Panc1 (cell line): ENCODE results near the gene TBC1D24. TPM values are rescaled to one million over a fixed set of nuclear protein-coding genes. Genes with fewer than 3 reads are reported as not detected.

Experiments
- ATAC-seq: fragments of 200-7000 bp; cut with Tn5 transposase; 2 replicates; pipeline ENCODE4 v1.9.1; 2020; ENCODE audit warnings: mild to moderate bottlenecking, moderate library complexity
- BruUV-seq: library from RNA; stranded (reverse); fragments of 400-500 nt; replicated peaks from 2 replicates; lab custom pipeline; 2021; lab: Mats Ljungman, UMichigan
- CTCF ChIA-PET: fragments of 300-600 bp; sonication (Branson Sonifier 250); formaldehyde crosslinking; loops from one replicate; lab custom pipeline; 2022; ENCODE audit warnings: antibody characterized with exemption; lab: Charles Lee
- POLR2A ChIA-PET: fragments of 300-600 bp; sonication (Branson Sonifier 250); formaldehyde crosslinking; loops from one replicate; lab custom pipeline; 2022; ENCODE audit warnings: antibody characterized with exemption; lab: Charles Lee
- DNase-seq: peaks from one replicate; pipeline ENCODE4 v3.0.0-alpha.2; 2010; ENCODE audit warnings: low read depth, low spot score
- H3K27ac ChIP-seq: 2 replicates; pipeline ENCODE4 v1.5.1; 2011; ENCODE audit warnings: mild to moderate bottlenecking, low read length, inconsistent platforms
- H3K27me3 ChIP-seq: fragments of 200-500 bp; sonication (Bioruptor generic); 2 replicates; pipeline ENCODE4 v1.6.0; 2014; ENCODE audit warnings: low read length, inconsistent platforms; ENCODE audit not compliant: control insufficient read depth, insufficient read depth
- H3K36me3 ChIP-seq: fragments of 200-500 bp; sonication (Bioruptor generic); 2 replicates; pipeline ENCODE4 v1.5.1; 2014; ENCODE audit warnings: inconsistent platforms, mild to moderate bottlenecking, low read length, moderate library complexity; ENCODE audit not compliant: control insufficient read depth, insufficient read depth
- H3K4me1 ChIP-seq: 2 replicates; pipeline ENCODE4 v1.5.1; 2011; ENCODE audit warnings: inconsistent platforms, mild to moderate bottlenecking, low read length, moderate library complexity; ENCODE audit not compliant: control insufficient read depth, insufficient read depth
- H3K4me3 ChIP-seq, 2 experiments: 2 replicates each; pipeline ENCODE4 v1.5.1; 2011 to 2012; ENCODE audit warnings: low read depth in 2 of 2, low read length in 2 of 2, mild to moderate bottlenecking in 2 of 2, inconsistent platforms in 1 of 2, moderate library complexity in 1 of 2
- H3K9me3 ChIP-seq: fragments of 200-500 bp; sonication (Bioruptor generic); 2 replicates; pipeline ENCODE4 v1.5.1; 2014; ENCODE audit warnings: low read depth, mild to moderate bottlenecking, inconsistent platforms, low read length, moderate library complexity; ENCODE audit not compliant: control insufficient read depth, insufficient read depth
- CTCF ChIP-seq: fragments of 450-650 bp; IDR thresholded peaks from 2 replicates; pipeline ENCODE4 v1.5.1; 2017; ENCODE audit warnings: mild to moderate bottlenecking
- POLR2AphosphoS5 ChIP-seq: IDR thresholded peaks from 2 replicates; pipeline ENCODE4 v1.6.1; 2012; ENCODE audit warnings: mild to moderate bottlenecking, low read depth, low read length, moderate library complexity
- REST ChIP-seq, 2 experiments: IDR thresholded peaks; 2 replicates each; pipeline ENCODE4 v1.6.1; 2011 to 2012; ENCODE audit warnings: low read depth in 2 of 2, control low read depth in 1 of 2, low read length in 1 of 2, mild to moderate bottlenecking in 1 of 2, moderate library complexity in 1 of 2; ENCODE audit not compliant: insufficient read depth in 1 of 2
- SIN3A ChIP-seq: IDR thresholded peaks from 2 replicates; pipeline ENCODE4 v1.6.1; 2012; ENCODE audit warnings: low read depth, mild to moderate bottlenecking, low read length, moderate library complexity, borderline replicate concordance; ENCODE audit not compliant: insufficient read depth
- TCF7L2 ChIP-seq: IDR thresholded peaks from 2 replicates; pipeline ENCODE4 v1.6.1; 2011; ENCODE audit warnings: mild to moderate bottlenecking, low read depth, low read length, inconsistent platforms
- in situ Hi-C: cut with HindIII; loops from 2 replicates; pipeline ENCODE4 v1.10.0; 2016; ENCODE audit warnings: low sequenced_read_pairs, low pct_unique_long_range_greater_than_20kb
- intact Hi-C: fragments of 100-400 bp; cut with micrococcal nuclease; formaldehyde crosslinking; loops from one replicate; pipeline ENCODE4 v1.10.0; 2022; ENCODE audit not compliant: unreplicated experiment
- total RNA-seq: library from RNA; stranded (reverse); gene quantifications from one replicate; pipeline ENCODE4 v1.2.1, GENCODE V29; 2021; ENCODE audit not compliant: unreplicated experiment

TBC1D24 gene
- total RNA-seq, 1 experiment from 2014 or later, result 26.7 TPM

- in situ Hi-C loops (no loop called here), intact Hi-C loops (no loop called here)
- H3K36me3 ChIP-seq, result no peaks in the 10 kb centered on the region
- peak overlapping the region; percentile 69 for H3K27ac ChIP-seq
- ChIA-PET CTCF (no interaction called here), POLR2A (no interaction called here)
- no peaks in the 10 kb centered on the region for H3K27me3 ChIP-seq
- peak overlapping the region; percentile 32 to 42 for H3K4me3 ChIP-seq
- BruUV-seq, result no TSS peak
- H3K9me3 ChIP-seq, result no peaks in the 10 kb centered on the region
- DNase-seq, result no peak
- no peak for ATAC-seq
- H3K4me1 ChIP-seq, result peaks cover 35% of the 10 kb centered on the region
- TF ChIP-seq REST (IDR thresholded peaks at IDR 0.05; ENCODE audit: insufficient read depth in 1 of 2, low read depth in 2 of 2, low read length in 1 of 2), result no peak
- no peak; the same call in 1 of the 2 replicates for TF ChIP-seq POLR2AphosphoS5
- TF ChIP-seq CTCF, result no peak
- TF ChIP-seq TCF7L2, result no peak
- TF ChIP-seq SIN3A, result no peak
Observed at GRCh38 chr16:2466667-2467527, 8.0 kb upstream of the TBC1D24 start.

GRCh38 chr16:2467528-2468232 is 7.2 kb upstream of the TBC1D24 start:
- peaks cover 43% of the 10 kb centered on the region for H3K4me1 ChIP-seq
- H3K36me3 ChIP-seq, result no peaks in the 10 kb centered on the region
- ChIA-PET POLR2A (interaction anchor here (0.6 kb wide), 2 partner anchors 19 to 34 kb away, joined by 8 to 10 read pairs; no protein-coding TSS in a partner anchor), CTCF (no interaction called here)
- peak overlapping the region; percentile 42 to 59 for H3K4me3 ChIP-seq
- no TSS peak for BruUV-seq
- H3K27ac ChIP-seq, result peak overlapping the region; percentile 91
- intact Hi-C loops (no loop called here), in situ Hi-C loops (no loop called here)
- ATAC-seq, result peak; percentile 56
- no peaks in the 10 kb centered on the region for H3K9me3 ChIP-seq
- H3K27me3 ChIP-seq, result no peaks in the 10 kb centered on the region
- no peak for TF ChIP-seq TCF7L2
- TF ChIP-seq CTCF, result peak; percentile 35; the same call in 1 of the 2 replicates
- no peak for TF ChIP-seq REST (IDR thresholded peaks at IDR 0.05; ENCODE audit: insufficient read depth in 1 of 2, low read depth in 2 of 2, low read length in 1 of 2)
- TF ChIP-seq SIN3A, result peak; percentile 65; the same call in 1 of the 2 replicates
- DNase-seq, result no peak
